Testis (tissue), 2 donors: ENCODE results near the gene RPRML.

Experiments
- POLR2A ChIP-seq: fragments of 450-650 bp; IDR thresholded peaks from one replicate; pipeline ENCODE4 v1.6.1; 2017; ENCODE audit warnings: antibody characterized with exemption, mild to moderate bottlenecking, moderate library complexity
- TF ChIP-seq, protein P1 (sequence below), 3 experiments: fragments of 450-650 bp in 2 of 3; fragments of 200-600 bp in 1 of 3; sonication (generic) in 1 of 3; IDR thresholded peaks; one replicate each; pipeline ENCODE4 v1.5.1; 2016 to 2019; ENCODE audit warnings: antibody characterized with exemption in 3 of 3, mild to moderate bottlenecking in 2 of 3, moderate library complexity in 1 of 3

DNA sequence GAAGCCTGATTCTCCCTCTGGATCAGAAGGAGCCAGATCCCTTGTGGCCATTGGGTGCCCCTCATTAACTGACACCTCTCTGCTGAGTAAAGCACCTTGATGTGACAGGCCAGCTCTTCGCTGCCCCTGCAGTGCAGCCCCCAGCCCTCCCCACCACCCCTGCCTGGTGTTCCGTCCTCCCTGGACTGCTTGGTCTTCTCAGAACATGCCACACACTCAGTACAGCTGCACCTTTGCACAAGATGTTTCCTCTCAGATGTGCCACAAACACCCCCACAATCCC lies 35.9 kb downstream of the RPRML start:
- TF ChIP-seq, protein P1, sequence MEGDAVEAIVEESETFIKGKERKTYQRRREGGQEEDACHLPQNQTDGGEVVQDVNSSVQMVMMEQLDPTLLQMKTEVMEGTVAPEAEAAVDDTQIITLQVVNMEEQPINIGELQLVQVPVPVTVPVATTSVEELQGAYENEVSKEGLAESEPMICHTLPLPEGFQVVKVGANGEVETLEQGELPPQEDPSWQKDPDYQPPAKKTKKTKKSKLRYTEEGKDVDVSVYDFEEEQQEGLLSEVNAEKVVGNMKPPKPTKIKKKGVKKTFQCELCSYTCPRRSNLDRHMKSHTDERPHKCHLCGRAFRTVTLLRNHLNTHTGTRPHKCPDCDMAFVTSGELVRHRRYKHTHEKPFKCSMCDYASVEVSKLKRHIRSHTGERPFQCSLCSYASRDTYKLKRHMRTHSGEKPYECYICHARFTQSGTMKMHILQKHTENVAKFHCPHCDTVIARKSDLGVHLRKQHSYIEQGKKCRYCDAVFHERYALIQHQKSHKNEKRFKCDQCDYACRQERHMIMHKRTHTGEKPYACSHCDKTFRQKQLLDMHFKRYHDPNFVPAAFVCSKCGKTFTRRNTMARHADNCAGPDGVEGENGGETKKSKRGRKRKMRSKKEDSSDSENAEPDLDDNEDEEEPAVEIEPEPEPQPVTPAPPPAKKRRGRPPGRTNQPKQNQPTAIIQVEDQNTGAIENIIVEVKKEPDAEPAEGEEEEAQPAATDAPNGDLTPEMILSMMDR (IDR thresholded peaks at IDR 0.05): no peak
- no peak for TF ChIP-seq POLR2A
